ENCODE measurements around the gene PCDHGA3. TPM values are rescaled to one million over a fixed set of nuclear protein-coding genes. Genes with fewer than 3 reads are reported as not detected.

PCDHGA3 gene
- total and polyA plus RNA-seq, 7 donors, result 0.33 to 2.4 (median 0.97) TPM

- DNase-seq (no peak), ATAC-seq (no peak)
- peak overlapping the region; percentile 59 for H3K4me3 ChIP-seq
- intact Hi-C loops (cut with DNase I), result no loop called here
- no peaks in the 10 kb centered on the region for H3K4me1 ChIP-seq
- no peaks in the 10 kb centered on the region for H3K36me3 ChIP-seq (ENCODE audit: insufficient read depth in 1 of 2, low read depth in 1 of 2)
- 68 to 77% (median 74%) methylated on average over 5 of the region's 5 CpGs for WGBS, 3 donors
- peaks cover 20% of the 10 kb centered on the region for H3K9me3 ChIP-seq
- peaks cover 0 to 59% (median 13%) of the 10 kb centered on the region in 3 donors for H3K27me3 ChIP-seq (ENCODE audit: insufficient read depth in 3 of 3, low read length in 2 of 3)
- H3K27ac ChIP-seq, result no peak overlapping the region
- TF ChIP-seq CTCF (IDR thresholded peaks at IDR 0.05), result no peak
Measured at GRCh38 chr5:141356133-141356532, 12.5 kb downstream of the PCDHGA3 start.

GRCh38 chr5:141356950-141357349, 13.3 kb downstream of the PCDHGA3 start:
- H3K9me3 ChIP-seq, result peaks cover 23% of the 10 kb centered on the region
- intact Hi-C loops (cut with DNase I), result no loop called here
- ATAC-seq, result peak in 1 of 4 donors; percentile 25
- H3K4me3 ChIP-seq, result no peak overlapping the region
- H3K27ac ChIP-seq, result no peak overlapping the region
- H3K27me3 ChIP-seq (ENCODE audit: insufficient read depth in 3 of 3, low read length in 2 of 3), result peaks cover 0 to 62% (median 17%) of the 10 kb centered on the region in 3 donors
- H3K4me1 ChIP-seq, result no peaks in the 10 kb centered on the region
- no peak for TF ChIP-seq CTCF (IDR thresholded peaks at IDR 0.05)
- peak in 1 of 2 donors; percentile 35 for DNase-seq
- H3K36me3 ChIP-seq (ENCODE audit: insufficient read depth in 1 of 2, low read depth in 1 of 2), result no peaks in the 10 kb centered on the region
- WGBS, 3 donors, result 39 to 60% (median 52%) methylated on average over 19 of the region's 19 CpGs

DNA sequence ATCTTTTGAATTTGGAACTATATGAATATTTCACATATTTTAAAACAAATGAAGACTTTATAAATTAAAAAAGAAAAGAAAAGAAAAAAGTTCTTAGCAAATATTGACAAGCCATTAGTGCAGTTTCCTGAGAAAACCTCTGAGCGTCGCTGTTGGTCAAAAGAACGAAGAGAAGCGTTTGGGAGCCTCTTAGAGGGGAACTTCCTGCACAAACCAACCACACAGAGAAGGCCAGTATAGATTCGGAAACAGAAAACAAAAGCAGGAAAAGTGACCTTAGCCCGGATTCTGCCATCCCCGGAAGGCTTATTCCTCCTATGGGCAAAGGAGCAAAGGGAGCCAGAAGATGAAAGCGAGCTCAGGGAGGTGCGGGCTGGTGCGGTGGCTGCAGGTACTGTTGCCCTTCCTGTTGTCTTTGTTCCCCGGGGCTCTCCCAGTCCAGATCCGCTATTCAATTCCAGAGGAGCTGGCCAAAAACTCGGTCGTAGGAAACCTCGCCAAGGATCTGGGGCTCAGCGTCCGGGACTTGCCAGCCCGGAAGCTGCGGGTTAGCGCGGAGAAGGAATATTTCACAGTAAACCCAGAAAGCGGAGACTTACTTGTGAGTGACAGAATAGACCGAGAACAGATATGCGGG, 16.3 kb downstream of the PCDHGA3 start, which contains the start of gene PCDHGB2:
PCDHGB2 (plus strand) TSS at position 205 of the 637 bp plus-strand sequence; CDS start at position 347, 142 bp downstream.
- Histone ChIP-seq H3K27ac (no peak within 1 kb of the TSS), H3K36me3 (ENCODE audit: insufficient read depth in 1 of 2, low read depth in 1 of 2) (no peaks in the 10 kb centered on the region), H3K9me3 (peaks cover 35% of the 10 kb centered on the region), H3K4me1 (no peaks in the 10 kb centered on the region), H3K27me3 (ENCODE audit: insufficient read depth in 3 of 3, low read length in 2 of 3) (peaks cover 0 to 77% (median 16%) of the 10 kb centered on the region in 3 donors), H3K4me3 (peak within 1 kb of the TSS; percentile 52)
- TF ChIP-seq CTCF (IDR thresholded peaks at IDR 0.05), result peak; percentile 38
- ATAC-seq, result peak in 3 of 4 donors; percentile 37 to 72 (median 62)
- intact Hi-C loops (cut with DNase I), result no loop called here
- DNase-seq, result no peak
- WGBS, 3 donors, result 14 to 25% (median 17%) methylated on average over 24 of the region's 24 CpGs

DNA sequence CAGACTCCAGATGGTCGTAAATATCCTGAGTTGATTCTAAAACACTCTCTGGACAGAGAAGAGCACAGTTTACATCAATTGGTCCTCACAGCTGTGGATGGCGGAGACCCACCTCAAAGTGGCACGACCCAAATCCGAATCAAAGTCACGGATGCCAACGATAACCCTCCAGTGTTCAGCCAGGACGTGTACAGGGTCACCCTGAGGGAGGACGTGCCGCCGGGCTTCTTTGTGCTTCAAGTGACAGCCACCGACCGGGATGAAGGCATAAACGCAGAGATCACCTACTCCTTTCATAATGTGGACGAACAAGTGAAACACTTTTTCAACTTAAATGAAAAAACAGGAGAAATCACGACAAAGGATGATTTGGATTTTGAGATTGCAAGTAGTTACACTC, 17.1 kb downstream of the PCDHGA3 start:
- peak overlapping the region; percentile 52 for H3K4me3 ChIP-seq
- no peaks in the 10 kb centered on the region for H3K36me3 ChIP-seq (ENCODE audit: insufficient read depth in 1 of 2, low read depth in 1 of 2)
- ATAC-seq (no peak), DNase-seq (no peak)
- WGBS, 3 donors, result 34 to 44% (median 41%) methylated on average over 15 of the region's 15 CpGs
- intact Hi-C loops (cut with DNase I), result no loop called here
- H3K4me1 ChIP-seq, result no peaks in the 10 kb centered on the region
- peaks cover 34% of the 10 kb centered on the region for H3K9me3 ChIP-seq
- H3K27me3 ChIP-seq (ENCODE audit: insufficient read depth in 3 of 3, low read length in 2 of 3), result peaks cover 0 to 80% (median 18%) of the 10 kb centered on the region in 3 donors
- H3K27ac ChIP-seq, result no peak overlapping the region
- no peak for TF ChIP-seq CTCF (IDR thresholded peaks at IDR 0.05)

GRCh38 chr5:141362719-141363118, 19.1 kb downstream of the PCDHGA3 start:
- peaks cover 0 to 86% (median 19%) of the 10 kb centered on the region in 3 donors for H3K27me3 ChIP-seq (ENCODE audit: insufficient read depth in 3 of 3, low read length in 2 of 3)
- no peak overlapping the region for H3K4me3 ChIP-seq
- TF ChIP-seq CTCF (IDR thresholded peaks at IDR 0.05), result no peak
- H3K4me1 ChIP-seq, result no peaks in the 10 kb centered on the region
- H3K36me3 ChIP-seq (ENCODE audit: insufficient read depth in 1 of 2, low read depth in 1 of 2), result no peaks in the 10 kb centered on the region
- ATAC-seq (no peak), DNase-seq (no peak)
- intact Hi-C loops (cut with DNase I), result no loop called here
- H3K9me3 ChIP-seq, result peaks cover 30% of the 10 kb centered on the region
- no peak overlapping the region for H3K27ac ChIP-seq

Measured in psoas muscle (tissue), 8 donors.